ENCODE results near the gene TMEM178B.

GRCh38 chr7:141201145-141201885, 127.5 kb downstream of the TMEM178B start:
- TF ChIP-seq CTCF (IDR thresholded peaks at IDR 0.05) (no peak), POLR2A (IDR thresholded peaks at IDR 0.05) (no peak)

Data from thyroid gland (tissue), 4 donors.